Stimulated activated CD4-positive, alpha-beta T cell treated with anti-CD3 and anti-CD28 coated beads, Interleukin-2, amount 100 ng/mL, for 48 hours (primary cell): Measurements from ENCODE around the gene SFXN4.
A peak's percentile ranks its signal among the peaks of the same experiment; 100 is the strongest.
"Not testable (repeated sequence)": the region's sequence is repeated elsewhere in the genome, so short reads cannot be mapped to it uniquely, and the experiment has no call there.

Experiments
- DNase-seq, 2 donors: peaks; one replicate each; pipeline ENCODE4 v3.0.0-alpha.2; 2020

Gene SFXN4

GRCh38 chr10:119105155-119105554 is 60.4 kb downstream of the SFXN4 start:
- DNase-seq = no peak

DNA sequence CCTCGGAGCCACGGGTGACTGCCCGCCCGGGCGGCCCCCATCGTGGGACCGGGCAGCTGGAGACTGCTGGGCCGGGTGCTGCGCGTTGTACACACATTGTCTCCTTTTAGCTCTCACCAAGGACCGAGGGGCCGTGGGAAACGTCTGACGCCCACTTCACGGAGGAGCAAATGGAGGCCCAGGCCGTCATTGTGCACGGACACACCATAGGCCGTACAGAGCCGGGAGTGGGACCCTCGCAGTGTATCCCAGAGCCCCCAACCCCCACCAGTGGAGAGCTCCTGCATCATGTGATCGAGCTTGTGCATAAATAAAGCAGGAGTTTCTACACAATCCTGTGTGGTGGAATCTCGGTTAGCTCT is 60.9 kb downstream of the SFXN4 start:
- DNase-seq = peak in 1 of 2 donors; percentile 5

DNA sequence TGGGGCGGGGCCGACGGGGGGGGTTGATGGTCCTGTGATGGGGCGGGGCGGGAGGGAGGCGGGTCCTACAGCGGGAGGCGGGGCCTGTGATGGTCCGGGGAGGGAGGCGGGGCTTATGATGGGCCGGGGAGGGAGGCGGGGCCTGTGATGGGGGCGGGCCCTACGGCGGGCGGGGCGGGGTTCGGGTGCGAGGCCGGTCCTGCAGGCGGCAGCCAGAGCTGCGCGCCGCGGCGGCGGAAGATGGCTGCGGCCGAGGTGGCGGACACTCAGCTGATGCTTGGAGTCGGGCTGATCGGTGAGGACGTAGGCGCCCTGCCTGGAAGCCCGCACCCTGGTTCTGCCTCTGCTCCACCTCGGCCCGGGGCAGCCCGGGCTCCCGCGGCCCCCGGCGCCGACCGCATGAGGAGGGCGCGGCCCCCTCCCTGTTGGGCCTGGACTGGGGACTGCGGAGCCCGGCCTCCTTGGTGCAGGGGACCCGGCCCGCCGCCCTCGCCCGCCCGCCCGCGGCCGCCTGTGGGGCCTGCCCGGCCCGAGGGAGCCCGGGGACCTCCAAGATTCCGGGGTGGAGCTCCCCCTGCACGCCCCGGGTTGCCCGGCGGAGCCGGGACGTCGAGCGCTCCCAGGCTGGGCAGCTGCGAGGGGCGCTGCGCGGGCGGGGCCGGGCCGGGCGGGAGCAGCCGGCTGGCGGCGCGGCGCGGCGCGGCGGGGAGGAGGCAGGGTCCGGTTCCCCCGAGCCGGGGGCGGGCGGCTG is 61.4 kb downstream of the SFXN4 start, which contains the start of gene DENND10:
TSS of gene DENND10 (plus strand) at position 211 of the 751 bp plus-strand sequence. CDS start at position 241, 30 bp downstream.
- DNase-seq = peak; percentile 67 to 82

DNA sequence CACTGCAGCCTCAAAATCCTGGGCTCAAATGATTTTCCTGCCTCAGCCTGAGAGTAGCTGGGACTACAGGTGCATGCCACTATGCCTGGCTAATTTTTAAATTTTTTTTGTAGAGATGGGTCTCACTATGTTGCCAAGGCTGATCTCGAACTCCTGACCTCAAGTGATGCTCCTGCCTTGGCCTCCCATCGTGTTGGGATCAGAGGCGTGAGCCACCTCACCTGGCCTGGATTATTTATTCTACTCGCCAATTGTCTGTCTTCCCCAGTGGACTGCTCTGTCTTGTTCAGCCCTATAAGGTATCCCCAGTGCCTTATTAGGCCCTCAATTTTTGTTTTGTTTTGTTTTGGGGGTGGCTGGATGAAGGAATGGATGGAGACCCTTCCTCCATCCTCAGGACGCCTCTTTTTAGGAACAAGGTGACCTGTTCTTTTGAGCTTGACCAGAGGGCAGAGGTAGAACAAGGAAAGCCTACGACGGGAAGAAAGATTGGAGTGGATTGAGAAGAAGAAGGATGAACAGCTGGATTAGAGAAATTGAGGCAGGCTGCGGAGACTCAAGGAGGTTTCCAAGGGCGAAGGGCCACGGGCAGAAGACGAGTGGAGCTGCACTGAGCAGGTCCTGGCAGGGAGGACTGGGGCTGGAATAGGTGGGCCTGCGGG is 62.1 kb downstream of the SFXN4 start:
- no peak for DNase-seq

DNA sequence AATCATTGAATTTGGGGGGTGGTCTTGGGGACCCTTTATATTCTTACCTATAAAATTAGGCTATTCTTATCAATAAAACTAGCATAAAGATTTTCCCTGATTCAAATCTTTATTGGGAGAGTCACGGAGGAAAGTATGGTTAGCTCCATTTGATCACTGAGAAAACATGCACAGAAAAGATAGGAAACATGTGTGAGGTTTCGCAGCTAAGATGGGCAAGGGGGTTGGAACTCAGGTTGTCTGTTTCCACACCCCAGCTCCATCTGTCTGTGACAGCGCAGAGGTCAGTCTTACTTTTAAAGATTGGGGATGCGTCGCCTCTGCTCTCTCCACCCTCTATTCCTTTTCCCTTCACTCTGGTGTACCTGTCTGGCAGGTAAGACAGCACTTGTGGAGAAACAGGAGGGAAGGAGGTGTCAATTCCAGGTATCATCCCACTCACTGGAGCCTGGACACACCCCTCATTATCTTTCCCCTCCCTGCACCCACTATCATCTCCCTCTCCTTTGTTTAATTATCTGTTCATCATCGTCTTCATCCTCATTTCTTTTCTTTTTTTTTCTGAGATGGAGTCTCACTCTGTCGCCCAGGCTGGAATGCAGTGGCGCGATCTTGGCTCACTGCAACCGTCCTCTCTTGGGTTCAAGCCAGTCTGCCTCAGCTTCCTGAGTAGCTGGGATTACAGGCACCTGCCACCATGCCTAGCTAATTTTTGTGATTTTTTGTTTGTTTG is 64.0 kb downstream of the SFXN4 start:
- DNase-seq = no peak

GRCh38 chr10:119100434-119101238 is 64.9 kb downstream of the SFXN4 start:
- no peak for DNase-seq

DNA sequence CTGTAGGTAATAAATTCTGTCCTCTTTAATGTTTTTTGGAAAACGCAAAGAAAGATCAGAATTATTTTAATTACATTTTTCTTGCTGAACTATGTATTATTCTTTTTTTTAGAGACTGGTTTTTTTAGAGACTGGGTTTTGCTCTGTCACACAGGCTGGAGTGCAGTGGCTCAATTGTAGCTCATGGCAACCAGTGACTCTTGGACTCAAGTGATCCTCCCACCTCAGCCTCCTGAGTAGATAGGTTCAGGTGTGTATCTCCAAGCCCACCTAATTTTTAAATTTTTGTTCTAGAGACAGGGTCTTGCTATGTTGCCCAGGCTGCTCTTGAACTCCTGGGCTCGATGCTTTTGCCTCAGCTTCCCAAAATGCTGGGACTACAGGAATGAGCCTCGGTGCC is 66.9 kb downstream of the SFXN4 start:
- no peak for DNase-seq

GRCh38 chr10:119096641-119097415 is 68.7 kb downstream of the SFXN4 start:
- DNase-seq = not testable (repeated sequence)

- DNase-seq = no peak
These were observed 69.9 kb downstream of the SFXN4 start for GRCh38 chr10:119095640-119096039.

DNA sequence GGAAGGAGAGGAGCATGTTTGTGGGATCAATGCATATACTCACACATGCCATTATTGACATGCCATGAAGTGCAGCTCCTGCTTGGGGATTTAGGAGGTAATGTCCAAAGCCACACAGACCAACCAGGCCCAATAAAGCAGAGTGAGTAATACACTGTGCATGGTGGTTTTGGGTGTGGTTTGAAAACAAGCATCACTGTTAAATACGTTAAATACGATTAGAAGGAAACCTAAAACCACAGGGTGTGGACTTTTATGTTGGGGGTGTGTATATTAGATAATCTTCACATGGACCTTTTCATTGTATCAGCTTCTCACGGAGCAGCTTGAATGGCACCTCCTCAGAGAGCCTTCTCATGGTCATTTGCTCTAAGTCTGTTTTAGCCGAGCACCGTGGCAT is 74.5 kb downstream of the SFXN4 start:
- no peak for DNase-seq
